ENCODE results near the gene MFRP. TPM values are rescaled to one million over a fixed set of nuclear protein-coding genes. Genes with fewer than 3 reads are reported as not detected.

The MFRP gene
- total RNA-seq, 4 donors from 2014 or later: not detected

Small RNA genes lying within 50 kb of the gene (small RNA-seq; reads per million reads assigned to genes)
- gene RF01225 (0 reads per million in 4 donors), gene RNU6-262P (0 reads per million in 4 donors)

Other genes with a start within 250 kb of the MFRP start
- gene DPAGT1, start 244.9 kb downstream of the MFRP start, total RNA-seq: 10 to 100 TPM; 18.5 to 29.9 (median 26.7) TPM
- 10 to 100 TPM in 1 of 4 donors, 1 to 10 TPM in 3; 5.1 to 12.8 (median 8.0) TPM for gene C2CD2L, start 239.4 kb downstream of the MFRP start, total RNA-seq
- gene HINFP, start 225.1 kb downstream of the MFRP start, total RNA-seq: 10 to 100 TPM in 3 of 4 donors, 1 to 10 TPM in 1; 7.0 to 33.2 (median 13.9) TPM
- gene ABCG4, start 197.7 kb downstream of the MFRP start, total RNA-seq: under 1 TPM; 0.15 to 0.94 (median 0.39) TPM
- gene NLRX1, start 178.0 kb downstream of the MFRP start, total RNA-seq: 10 to 100 TPM; 31.5 to 83.3 (median 67.5) TPM
- under 1 TPM in 1 of 4 donors, not detected in 3; under 0.01 TPM for gene NHERF4, start 161.2 kb downstream of the MFRP start, total RNA-seq
- gene CBL, start 140.4 kb downstream of the MFRP start, total RNA-seq: 10 to 100 TPM in 3 of 4 donors, 1 to 10 TPM in 1; 9.9 to 14.2 (median 12.4) TPM
- gene MCAM, start 29.6 kb downstream of the MFRP start, total RNA-seq: 100 to 1,000 TPM in 2 of 4 donors, 10 to 100 TPM in 2; 20.8 to 169 (median 80.9) TPM
- 10 to 100 TPM; 10.5 to 17.9 (median 12.2) TPM for gene RNF26, start 12.2 kb downstream of the MFRP start, total RNA-seq
- 10 to 100 TPM in 2 of 4 donors, 1 to 10 TPM in 2; 5.3 to 18.8 (median 10.3) TPM for gene C1QTNF5, start 5.8 kb downstream of the MFRP start, total RNA-seq
- 1 to 10 TPM; 1.9 to 9.6 (median 4.8) TPM for gene USP2, start 35.0 kb upstream of the MFRP start, total RNA-seq
- gene THY1, start 76.5 kb upstream of the MFRP start, total RNA-seq: 1 to 10 TPM in 3 of 4 donors, under 1 TPM in 1; 0.57 to 7.6 (median 2.9) TPM

All from esophagus squamous epithelium (tissue), 4 donors.